Activated T-cell treated with anti-CD3 and anti-CD28 coated beads for 4 hours (primary cell): ENCODE measurements around the gene MLLT3.

Experiments used
- DNase-seq: peaks from one replicate; pipeline ENCODE4 v3.0.0-alpha.2; 2020

MLLT3 gene

GRCh38 chr9:20407013-20407412 lies 215.3 kb downstream of the MLLT3 start:
- DNase-seq, result no peak

GRCh38 chr9:20406344-20406743 lies 216.0 kb downstream of the MLLT3 start:
- no peak for DNase-seq

GRCh38 chr9:20405616-20406015 lies 216.7 kb downstream of the MLLT3 start:
- DNase-seq, result no peak

- DNase-seq, result no peak
Measured at GRCh38 chr9:20405078-20405477, 217.2 kb downstream of the MLLT3 start.

- no peak for DNase-seq
Measured at GRCh38 chr9:20404192-20404813, 218.0 kb downstream of the MLLT3 start.

DNA sequence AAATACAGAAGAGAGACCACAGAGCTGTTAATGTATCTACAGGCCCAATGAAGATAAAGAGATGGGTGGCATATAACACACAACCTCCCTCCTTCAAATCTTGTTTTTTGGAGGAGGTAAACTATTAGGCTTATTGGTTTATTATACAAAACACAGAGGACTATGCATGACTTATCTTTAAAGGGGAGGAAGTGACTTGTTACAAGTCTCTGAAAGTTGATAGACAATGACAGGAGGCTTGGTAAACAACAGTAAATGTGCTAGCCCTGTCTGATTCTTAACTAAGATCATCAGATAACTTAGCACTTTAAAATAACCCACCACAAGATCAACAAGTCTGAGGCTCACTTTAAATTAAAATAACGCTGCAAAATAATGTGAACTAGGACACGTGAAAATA lies 219.0 kb downstream of the MLLT3 start:
- DNase-seq, result no peak

DNA sequence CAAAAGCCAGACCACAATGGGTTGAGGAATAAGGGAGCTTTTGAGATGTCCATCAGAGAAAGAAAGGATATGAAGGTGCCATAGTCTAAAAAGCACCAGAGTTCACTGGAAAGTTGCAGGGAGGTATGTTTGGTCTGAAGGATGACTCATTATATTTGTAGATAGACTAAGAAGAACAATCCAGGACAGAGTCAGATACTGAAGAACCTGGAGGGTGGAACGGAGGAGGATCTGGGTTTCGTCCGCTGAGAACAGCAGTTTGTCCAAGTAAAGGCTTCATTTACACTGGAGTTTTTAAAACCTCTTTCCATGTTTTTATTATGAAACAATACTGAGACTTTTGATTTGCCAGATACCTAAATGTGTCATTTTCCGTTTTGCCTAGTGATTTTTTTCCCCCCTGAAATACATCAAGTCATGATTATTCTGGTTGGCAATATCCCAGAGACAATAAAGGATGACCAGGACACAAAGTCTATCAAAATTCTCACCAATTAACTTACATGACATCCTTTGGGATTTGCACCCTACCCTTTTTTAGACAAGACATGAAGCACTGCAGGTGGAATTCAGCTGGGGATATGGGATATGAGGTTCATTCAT lies 219.9 kb downstream of the MLLT3 start:
- no peak for DNase-seq

GRCh38 chr9:20398536-20399338 lies 223.6 kb downstream of the MLLT3 start:
- no peak for DNase-seq

GRCh38 chr9:20397348-20397747 lies 225.0 kb downstream of the MLLT3 start:
- no peak for DNase-seq

DNA sequence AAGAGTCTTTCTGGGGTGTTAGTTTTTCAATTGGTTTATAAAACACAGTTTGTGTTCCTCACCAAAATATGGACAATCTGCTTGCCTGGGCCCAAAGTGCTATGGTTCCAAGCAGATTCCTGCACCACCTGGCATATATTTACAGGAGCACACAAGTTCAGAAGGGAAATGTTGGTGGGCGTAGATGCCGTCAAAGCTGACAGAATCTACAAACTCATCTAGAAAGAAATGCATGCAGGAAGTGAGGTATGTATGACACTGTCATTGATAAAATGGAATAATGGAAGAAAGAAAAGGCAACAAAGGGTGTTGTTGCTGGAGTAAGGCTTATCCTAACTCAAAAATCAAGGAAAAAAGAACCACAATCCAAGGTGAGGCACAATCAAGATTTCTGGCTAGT lies 225.8 kb downstream of the MLLT3 start:
- no peak for DNase-seq

- DNase-seq, result no peak
Measured at GRCh38 chr9:20395651-20396050, 226.6 kb downstream of the MLLT3 start.

DNA sequence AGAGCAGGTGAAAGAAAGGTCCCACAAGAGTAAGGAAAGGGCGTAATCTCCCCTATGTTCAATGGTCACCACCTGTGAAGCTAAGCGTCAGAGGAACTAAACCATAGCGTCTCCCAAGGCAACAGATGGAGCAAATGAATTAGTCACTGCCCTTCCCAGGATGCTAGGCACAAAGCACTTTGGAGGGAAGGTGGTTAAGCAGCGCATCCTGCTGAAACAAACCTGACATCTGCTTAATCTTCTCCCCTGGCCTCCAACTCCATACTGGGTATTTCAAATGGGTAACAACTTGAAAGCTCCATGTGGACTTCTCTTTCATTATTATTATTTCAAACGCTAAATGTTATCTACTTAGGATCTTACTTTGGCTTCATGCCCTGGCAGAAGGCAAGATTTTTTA lies 227.3 kb downstream of the MLLT3 start:
- DNase-seq, result no peak

- DNase-seq, result no peak
Measured at GRCh38 chr9:20391208-20391607, 231.1 kb downstream of the MLLT3 start.

GRCh38 chr9:20390400-20390799 lies 231.9 kb downstream of the MLLT3 start:
- no peak for DNase-seq

- DNase-seq, result no peak
Measured at GRCh38 chr9:20387062-20387461, 235.2 kb downstream of the MLLT3 start.

GRCh38 chr9:20384642-20385041 lies 237.7 kb downstream of the MLLT3 start:
- DNase-seq, result no peak

DNA sequence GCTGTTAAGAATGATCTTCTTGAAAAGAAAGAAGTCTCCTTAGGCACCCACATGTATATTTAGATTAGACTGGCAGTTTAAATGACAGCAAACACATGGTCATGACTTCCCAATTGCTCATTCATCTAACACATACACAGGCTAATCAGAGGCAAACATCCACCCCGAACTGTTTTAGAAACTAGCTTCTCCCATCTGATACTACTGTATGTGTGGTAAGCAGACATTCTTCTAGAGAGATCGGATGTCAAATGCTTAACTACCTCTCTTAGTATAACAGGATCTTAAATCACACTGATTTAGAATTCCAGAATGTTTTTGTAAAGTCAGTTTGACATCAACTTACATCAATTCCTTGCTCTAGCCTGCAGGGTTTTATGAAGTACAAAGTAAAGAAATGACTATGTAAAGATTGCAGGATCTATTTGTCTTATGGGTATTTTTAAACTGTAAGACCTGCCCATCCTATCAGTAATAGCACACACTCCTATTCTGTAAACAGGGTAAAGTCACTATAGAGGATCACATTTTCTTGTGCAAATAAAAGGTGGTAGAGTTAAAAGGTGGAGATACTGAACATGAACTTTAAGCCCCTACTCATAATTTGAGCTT lies 239.7 kb downstream of the MLLT3 start:
- DNase-seq, result no peak

DNA sequence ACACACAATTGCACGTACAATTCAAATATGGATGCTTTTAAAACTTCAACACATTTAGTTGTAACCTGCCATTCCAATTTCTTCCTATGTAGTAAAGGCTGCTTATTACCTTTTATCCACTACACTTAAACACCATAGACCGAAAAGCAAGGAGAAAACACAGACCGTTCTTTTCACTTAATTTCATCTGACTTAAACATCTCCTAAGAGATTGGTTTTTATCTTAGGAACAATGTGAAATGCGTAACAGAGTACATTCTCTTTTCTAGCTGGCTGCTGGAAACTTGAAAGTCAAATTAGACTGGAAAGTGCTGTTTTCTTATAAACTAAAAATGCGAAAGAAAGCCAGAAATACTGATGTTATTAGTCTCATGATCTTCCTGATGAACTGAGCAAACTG lies 241.8 kb downstream of the MLLT3 start:
- DNase-seq, result no peak

DNA sequence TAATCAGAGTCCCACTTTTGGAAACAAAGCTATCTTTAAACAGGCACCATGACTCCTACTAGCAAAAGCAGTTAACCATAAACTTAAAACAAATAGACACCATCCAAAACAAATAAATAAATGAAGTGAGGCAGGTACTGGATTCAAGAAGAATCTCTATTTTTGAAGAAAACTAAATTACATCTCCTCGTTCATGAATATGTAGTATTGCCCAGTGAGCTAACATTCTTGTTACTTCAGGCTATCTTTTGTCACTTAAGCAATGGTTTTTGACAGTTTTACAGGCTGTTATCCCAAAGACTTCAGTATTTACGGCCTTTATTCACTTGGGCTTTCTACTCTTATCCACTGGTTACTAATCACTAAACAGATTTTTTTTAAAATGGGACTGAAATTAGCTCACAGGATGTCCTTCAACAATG lies 242.5 kb downstream of the MLLT3 start:
- no peak for DNase-seq

DNA sequence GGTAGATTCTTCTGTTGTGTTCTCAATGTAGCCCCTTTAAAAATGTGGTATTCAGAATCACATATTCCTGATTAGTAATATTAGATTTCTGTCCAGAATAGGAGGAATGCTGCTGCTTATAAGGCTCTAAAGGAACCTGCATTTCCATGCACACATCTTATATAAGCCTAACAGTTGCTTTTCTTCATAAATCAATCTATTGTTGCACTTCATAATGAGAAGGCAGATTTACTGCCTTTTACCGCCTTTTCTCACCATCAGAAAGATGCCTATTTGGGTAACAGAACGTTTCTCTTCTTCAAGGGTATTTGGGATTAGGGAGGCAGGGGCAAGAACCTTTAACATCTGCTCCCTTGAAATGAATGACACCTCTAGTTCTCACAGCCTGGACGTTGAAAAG lies 243.4 kb downstream of the MLLT3 start:
- no peak for DNase-seq

- DNase-seq, result no peak
Measured at GRCh38 chr9:20377790-20378189, 244.5 kb downstream of the MLLT3 start.

- no peak for DNase-seq
Measured at GRCh38 chr9:20376731-20377375, 245.4 kb downstream of the MLLT3 start.

DNA sequence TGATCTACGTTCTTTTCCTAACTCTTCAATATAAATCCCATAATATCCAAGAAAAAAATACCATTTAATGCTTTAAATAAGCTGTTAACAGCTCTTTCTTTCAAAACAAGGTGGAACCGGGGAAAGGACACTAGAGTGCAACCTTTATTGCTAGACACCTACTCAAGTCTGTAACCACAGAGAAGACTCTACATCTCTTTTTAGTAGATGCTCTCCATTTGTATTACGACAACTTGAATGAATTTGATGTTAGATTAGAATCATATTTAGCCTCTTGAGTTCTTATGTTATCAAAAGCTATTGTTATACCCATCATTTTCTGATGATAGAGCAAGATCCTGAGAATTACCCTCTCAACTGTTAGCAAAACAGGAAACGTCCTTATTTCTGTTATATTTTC lies 246.3 kb downstream of the MLLT3 start:
- DNase-seq, result no peak
